Gastroesophageal sphincter (tissue), 3 donors: ENCODE data around the gene MYO1D.

Source experiments
- EP300 ChIP-seq: sonication (generic); formaldehyde crosslinking; IDR thresholded peaks from one replicate; pipeline ENCODE4 v1.6.1; 2017; ENCODE audit warnings: antibody characterized with exemption, mild to moderate bottlenecking
- POLR2A ChIP-seq, 2 donors: fragments of 450-650 bp; IDR thresholded peaks; one replicate each; pipeline ENCODE4 v1.6.1; 2017; ENCODE audit warnings: antibody characterized with exemption in 2 of 2, mild to moderate bottlenecking in 2 of 2, moderate library complexity in 1 of 2
- TF ChIP-seq, protein P1 (sequence below), 4 experiments: fragments of 200-600 bp in 2 of 4; fragments of 450-650 bp in 2 of 4; sonication (generic) in 1 of 4; IDR thresholded peaks; one replicate each; pipeline ENCODE4 v1.5.1; 2017 to 2019; ENCODE audit warnings: antibody characterized with exemption in 4 of 4, mild to moderate bottlenecking in 2 of 4, moderate library complexity in 2 of 4

DNA sequence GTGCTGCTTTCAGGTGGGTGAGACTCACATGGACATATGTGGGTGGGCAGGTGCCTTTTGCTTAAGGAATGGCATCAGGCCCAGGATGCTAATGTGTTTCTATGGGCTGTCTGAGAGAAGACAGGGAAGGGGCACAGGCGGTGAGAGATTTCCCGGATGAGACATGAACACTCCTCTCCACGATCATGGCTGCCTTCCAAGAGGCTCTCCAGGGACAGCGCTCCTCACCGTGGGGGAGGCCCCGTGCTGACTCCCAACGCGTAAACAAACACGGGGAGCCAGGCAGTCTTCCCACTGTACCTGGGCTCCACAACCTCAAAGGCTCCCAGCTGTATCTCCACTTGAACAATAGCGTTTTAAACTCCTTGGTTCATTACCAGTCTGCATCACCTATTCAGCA, 347.3 kb downstream of the MYO1D start:
- TF ChIP-seq POLR2A (IDR thresholded peaks at IDR 0.05): no peak
- TF ChIP-seq, protein P1, sequence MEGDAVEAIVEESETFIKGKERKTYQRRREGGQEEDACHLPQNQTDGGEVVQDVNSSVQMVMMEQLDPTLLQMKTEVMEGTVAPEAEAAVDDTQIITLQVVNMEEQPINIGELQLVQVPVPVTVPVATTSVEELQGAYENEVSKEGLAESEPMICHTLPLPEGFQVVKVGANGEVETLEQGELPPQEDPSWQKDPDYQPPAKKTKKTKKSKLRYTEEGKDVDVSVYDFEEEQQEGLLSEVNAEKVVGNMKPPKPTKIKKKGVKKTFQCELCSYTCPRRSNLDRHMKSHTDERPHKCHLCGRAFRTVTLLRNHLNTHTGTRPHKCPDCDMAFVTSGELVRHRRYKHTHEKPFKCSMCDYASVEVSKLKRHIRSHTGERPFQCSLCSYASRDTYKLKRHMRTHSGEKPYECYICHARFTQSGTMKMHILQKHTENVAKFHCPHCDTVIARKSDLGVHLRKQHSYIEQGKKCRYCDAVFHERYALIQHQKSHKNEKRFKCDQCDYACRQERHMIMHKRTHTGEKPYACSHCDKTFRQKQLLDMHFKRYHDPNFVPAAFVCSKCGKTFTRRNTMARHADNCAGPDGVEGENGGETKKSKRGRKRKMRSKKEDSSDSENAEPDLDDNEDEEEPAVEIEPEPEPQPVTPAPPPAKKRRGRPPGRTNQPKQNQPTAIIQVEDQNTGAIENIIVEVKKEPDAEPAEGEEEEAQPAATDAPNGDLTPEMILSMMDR (IDR thresholded peaks at IDR 0.05): no peak
- TF ChIP-seq EP300: no peak
